Measurements from ENCODE around the gene CYBA. TPM values are rescaled to one million over a fixed set of nuclear protein-coding genes. Genes with fewer than 3 reads are reported as not detected.

The CYBA gene
- total and polyA plus RNA-seq, 2 of the 13 experiments (the other 11 are each of a cell fraction or from before 2014, with no cell fraction given), result 196 to 250 TPM

GRCh38 chr16:88662843-88663606 is 12.2 kb upstream of the CYBA start, which contains the start of gene MVD (continued):
- 0 out of 2 replicates have a peak, but pooled peaks have one; percentile 39 for TF ChIP-seq HMG20B (CRISPR knock-in tag; conservative IDR thresholded peaks at IDR 0.05)
- TF ChIP-seq HHEX (CRISPR knock-in tag; IDR thresholded peaks at IDR 0.05), result no peak
- TF ChIP-seq SRSF1 (optimal IDR thresholded peaks at IDR 0.05; ENCODE audit: low read depth, low read length), result peak; percentile 25
- TF ChIP-seq AHDC1 (CRISPR knock-in tag; IDR thresholded peaks at IDR 0.05; ENCODE audit: borderline replicate concordance), result no peak
- TF ChIP-seq ZNF740 (CRISPR knock-in tag; IDR thresholded peaks at IDR 0.05), result no peak; the same call in 1 of the 2 replicates
- TF ChIP-seq ARID2 (CRISPR knock-in tag; IDR thresholded peaks at IDR 0.05; ENCODE audit: borderline replicate concordance), result peak; percentile 70; the same call in 1 of the 2 replicates
- TF ChIP-seq ZNF543 (CRISPR knock-in tag; IDR thresholded peaks at IDR 0.05), result peak; percentile 64; the same call in 1 of the 2 replicates
- no peak for TF ChIP-seq THYN1 (CRISPR knock-in tag; IDR thresholded peaks at IDR 0.05; ENCODE audit: borderline replicate concordance, low read depth)
- 0 out of 2 replicates have a peak, but pooled peaks have one; percentile 11 for TF ChIP-seq SNAPC5 (CRISPR knock-in tag; IDR thresholded peaks at IDR 0.05; ENCODE audit: borderline replicate concordance)
- TF ChIP-seq ZNF274 (CRISPR knock-in tag; IDR thresholded peaks at IDR 0.05), result peak; percentile 96
- no peak; the same call in 1 of the 2 replicates for TF ChIP-seq ATF6 (CRISPR knock-in tag; conservative IDR thresholded peaks at IDR 0.05)
- TF ChIP-seq ZNF773 (CRISPR knock-in tag; IDR thresholded peaks at IDR 0.05; ENCODE audit: borderline replicate concordance), result no peak; the same call in 1 of the 2 replicates
- peak; percentile 92 for TF ChIP-seq RXRA (CRISPR knock-in tag; IDR thresholded peaks at IDR 0.05)
- peak; percentile 58 for TF ChIP-seq CTCF (CRISPR knock-in tag; IDR thresholded peaks at IDR 0.05)
- no peak for TF ChIP-seq STAG1 (CRISPR knock-in tag; IDR thresholded peaks at IDR 0.05)
- TF ChIP-seq ZNF275 (CRISPR knock-in tag; IDR thresholded peaks at IDR 0.05; ENCODE audit: borderline replicate concordance), result peak; percentile 86; the same call in 1 of the 2 replicates
